ENCODE measurements around the gene SLC30A1. TPM values are rescaled to one million over a fixed set of nuclear protein-coding genes. Genes with fewer than 3 reads are reported as not detected.
A peak's percentile ranks its signal among the peaks of the same experiment; 100 is the strongest.

The SLC30A1 gene
- total RNA-seq, 1 donor from 2014 or later: 19.2 TPM

- TF ChIP-seq POLR2A (IDR thresholded peaks at IDR 0.05): no peak
- TF ChIP-seq, protein P1, sequence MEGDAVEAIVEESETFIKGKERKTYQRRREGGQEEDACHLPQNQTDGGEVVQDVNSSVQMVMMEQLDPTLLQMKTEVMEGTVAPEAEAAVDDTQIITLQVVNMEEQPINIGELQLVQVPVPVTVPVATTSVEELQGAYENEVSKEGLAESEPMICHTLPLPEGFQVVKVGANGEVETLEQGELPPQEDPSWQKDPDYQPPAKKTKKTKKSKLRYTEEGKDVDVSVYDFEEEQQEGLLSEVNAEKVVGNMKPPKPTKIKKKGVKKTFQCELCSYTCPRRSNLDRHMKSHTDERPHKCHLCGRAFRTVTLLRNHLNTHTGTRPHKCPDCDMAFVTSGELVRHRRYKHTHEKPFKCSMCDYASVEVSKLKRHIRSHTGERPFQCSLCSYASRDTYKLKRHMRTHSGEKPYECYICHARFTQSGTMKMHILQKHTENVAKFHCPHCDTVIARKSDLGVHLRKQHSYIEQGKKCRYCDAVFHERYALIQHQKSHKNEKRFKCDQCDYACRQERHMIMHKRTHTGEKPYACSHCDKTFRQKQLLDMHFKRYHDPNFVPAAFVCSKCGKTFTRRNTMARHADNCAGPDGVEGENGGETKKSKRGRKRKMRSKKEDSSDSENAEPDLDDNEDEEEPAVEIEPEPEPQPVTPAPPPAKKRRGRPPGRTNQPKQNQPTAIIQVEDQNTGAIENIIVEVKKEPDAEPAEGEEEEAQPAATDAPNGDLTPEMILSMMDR (IDR thresholded peaks at IDR 0.05): no peak
- no peak for TF ChIP-seq POLR2AphosphoS5 (IDR thresholded peaks at IDR 0.05; ENCODE audit: insufficient read depth in 1 of 2, low read depth in 1 of 2)
- no peak overlapping the region for H3K4me3 ChIP-seq
- peaks cover 17% of the 10 kb centered on the region for H3K4me1 ChIP-seq
- H3K36me3 ChIP-seq: no peaks in the 10 kb centered on the region
- no peaks in the 10 kb centered on the region for H3K27me3 ChIP-seq
- H3K9me3 ChIP-seq: no peaks in the 10 kb centered on the region
- intact Hi-C loops (cut with DNase I): loop anchor here (5.0 kb wide), 1 partner anchor 40 kb away; the partner anchor contains the start of gene SLC30A1
- H3K27ac ChIP-seq: no peak overlapping the region
- no peak for DNase-seq (ENCODE audit: extremely low spot score in 2 of 2)
Measured at GRCh38 chr1:211616965-211617297, 38.0 kb upstream of the SLC30A1 start.

GRCh38 chr1:211616231-211616964 lies 37.4 kb upstream of the SLC30A1 start:
- H3K4me3 ChIP-seq: no peak overlapping the region
- no peak for DNase-seq (ENCODE audit: extremely low spot score in 2 of 2)
- intact Hi-C loops (cut with DNase I): loop anchor here (5.0 kb wide), 1 partner anchor 39 kb away; the partner anchor contains the start of gene SLC30A1
- no peak overlapping the region for H3K27ac ChIP-seq
- H3K4me1 ChIP-seq: peaks cover 17% of the 10 kb centered on the region
- H3K9me3 ChIP-seq: no peaks in the 10 kb centered on the region
- H3K36me3 ChIP-seq: no peaks in the 10 kb centered on the region
- H3K27me3 ChIP-seq: no peaks in the 10 kb centered on the region
- TF ChIP-seq POLR2A (IDR thresholded peaks at IDR 0.05): no peak
- peak in 1 of 2 donors; percentile 31 for TF ChIP-seq POLR2AphosphoS5 (IDR thresholded peaks at IDR 0.05; ENCODE audit: insufficient read depth in 1 of 2, low read depth in 1 of 2)

- Histone ChIP-seq H3K27me3 (no peaks in the 10 kb centered on the region), H3K4me1 (peaks cover 22% of the 10 kb centered on the region), H3K36me3 (no peaks in the 10 kb centered on the region), H3K4me3 (no peak overlapping the region), H3K27ac (no peak overlapping the region), H3K9me3 (no peaks in the 10 kb centered on the region)
- intact Hi-C loops (cut with DNase I): loop anchor here (5.0 kb wide), 1 partner anchor 37 kb away; the partner anchor contains the start of gene SLC30A1
- no peak for DNase-seq (ENCODE audit: extremely low spot score in 2 of 2)
- TF ChIP-seq POLR2A (IDR thresholded peaks at IDR 0.05): no peak
Measured at GRCh38 chr1:211614615-211615014, 35.7 kb upstream of the SLC30A1 start.

DNA sequence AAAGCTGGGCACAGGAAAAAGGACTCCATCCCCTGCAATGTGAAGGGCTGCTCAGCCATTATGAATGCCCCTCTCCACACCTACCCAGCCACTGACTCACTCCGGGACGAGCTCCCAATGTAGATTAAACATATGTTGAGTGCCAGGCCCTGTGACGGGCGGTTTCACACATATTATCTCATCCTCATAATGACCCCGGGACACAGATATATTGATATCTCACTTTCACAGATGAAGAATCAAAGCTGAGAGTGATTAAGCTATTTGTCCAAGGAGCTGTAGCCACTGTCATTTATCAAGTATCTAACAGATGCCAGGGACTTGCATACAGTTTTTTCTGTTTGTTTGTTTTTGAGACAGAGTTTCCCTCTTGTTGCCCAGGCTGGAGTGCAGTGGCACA lies 35.0 kb upstream of the SLC30A1 start:
- intact Hi-C loops (cut with DNase I): no loop called here

DNA sequence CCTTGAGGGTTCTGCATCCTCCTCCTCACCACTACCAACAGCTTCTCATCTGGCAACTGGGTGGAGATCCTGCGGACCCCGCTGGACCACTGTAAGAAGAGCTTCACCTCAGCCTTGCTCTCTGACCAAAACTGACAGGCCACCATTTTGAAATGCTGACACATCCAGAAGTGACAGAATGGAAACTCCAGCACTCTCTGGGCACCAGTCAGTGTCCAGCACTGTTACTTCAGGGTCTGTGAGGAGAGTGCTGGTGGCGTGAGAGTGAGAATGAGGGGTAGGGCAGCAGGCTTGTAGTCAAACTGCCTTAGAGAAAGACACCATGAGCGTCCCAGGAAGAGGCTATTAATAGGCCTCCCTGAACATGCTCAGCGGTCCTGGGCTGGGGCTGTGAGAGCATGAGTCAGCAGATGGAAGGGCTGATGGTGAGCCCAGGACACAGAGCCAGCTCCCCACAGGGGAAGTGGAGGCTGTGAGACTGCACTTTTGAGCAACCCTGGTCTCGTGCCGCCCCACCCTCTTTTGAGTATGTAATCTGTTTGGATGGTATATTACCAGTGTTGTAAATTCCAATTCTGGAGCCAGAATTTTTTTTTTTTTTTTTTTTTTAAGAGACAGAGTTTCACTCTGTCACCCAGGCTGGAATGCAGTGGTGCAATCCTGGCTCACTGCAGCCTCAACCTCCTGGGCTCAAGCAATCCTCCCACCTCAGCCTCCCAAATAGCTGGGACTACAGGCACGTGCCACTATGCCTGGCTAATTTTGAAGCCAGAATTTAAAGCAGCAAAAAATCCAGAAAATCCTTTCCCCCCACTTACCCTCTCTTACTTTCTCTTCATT lies 34.4 kb upstream of the SLC30A1 start:
- TF ChIP-seq, protein P1 (IDR thresholded peaks at IDR 0.05): no peak
- TF ChIP-seq POLR2AphosphoS5 (IDR thresholded peaks at IDR 0.05; ENCODE audit: insufficient read depth in 1 of 2, low read depth in 1 of 2): peak in 1 of 2 donors; percentile 42
- Histone ChIP-seq H3K27ac (no peak overlapping the region), H3K4me1 (peaks cover 22% of the 10 kb centered on the region), H3K27me3 (no peaks in the 10 kb centered on the region), H3K4me3 (no peak overlapping the region), H3K9me3 (no peaks in the 10 kb centered on the region), H3K36me3 (no peaks in the 10 kb centered on the region)
- peak in 1 of 2 donors; percentile 94 for DNase-seq (ENCODE audit: extremely low spot score in 2 of 2)
- intact Hi-C loops (cut with DNase I): no loop called here

More for the DNA sequence above, 35.0 kb upstream of the SLC30A1 start:
- Histone ChIP-seq H3K9me3 (no peaks in the 10 kb centered on the region), H3K27me3 (no peaks in the 10 kb centered on the region), H3K4me1 (peaks cover 22% of the 10 kb centered on the region), H3K36me3 (no peaks in the 10 kb centered on the region), H3K4me3 (no peak overlapping the region), H3K27ac (no peak overlapping the region)
- no peak for DNase-seq (ENCODE audit: extremely low spot score in 2 of 2)
- no peak for TF ChIP-seq POLR2AphosphoS5 (IDR thresholded peaks at IDR 0.05; ENCODE audit: insufficient read depth in 1 of 2, low read depth in 1 of 2)
- TF ChIP-seq, protein P1 (IDR thresholded peaks at IDR 0.05): no peak
- TF ChIP-seq POLR2A (IDR thresholded peaks at IDR 0.05): no peak
